HG03025 (cell line): ENCODE results near the gene IL3.

ENCODE experiments used
- ATAC-seq: cut with Tn5 transposase; IDR thresholded peaks from one replicate; pipeline ENCODE4 v1.9.1; 2021; ENCODE audit warnings: mild to moderate bottlenecking, moderate library complexity; ENCODE audit not compliant: unreplicated experiment, low FRiP score

IL3 gene

DNA sequence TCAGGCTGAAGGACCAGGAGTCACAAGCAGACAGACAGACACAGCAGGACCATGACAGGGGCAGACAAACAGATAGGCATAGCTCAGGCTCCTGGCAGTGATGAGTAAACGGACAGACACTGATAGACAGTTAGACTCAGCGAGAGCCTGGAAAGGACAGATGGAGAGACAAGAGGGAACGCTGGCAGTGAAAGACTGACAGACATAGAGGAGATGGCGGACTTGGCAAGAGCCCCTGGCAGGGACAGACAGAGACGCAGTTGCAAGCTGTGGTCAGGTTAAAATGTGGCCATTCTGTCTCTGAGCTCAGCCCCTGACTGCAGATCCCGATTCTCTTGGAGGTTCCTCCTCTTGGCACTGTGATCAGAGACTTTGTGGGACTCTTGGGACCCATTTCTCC, 26.7 kb downstream of the IL3 start:
- no peak for ATAC-seq

DNA sequence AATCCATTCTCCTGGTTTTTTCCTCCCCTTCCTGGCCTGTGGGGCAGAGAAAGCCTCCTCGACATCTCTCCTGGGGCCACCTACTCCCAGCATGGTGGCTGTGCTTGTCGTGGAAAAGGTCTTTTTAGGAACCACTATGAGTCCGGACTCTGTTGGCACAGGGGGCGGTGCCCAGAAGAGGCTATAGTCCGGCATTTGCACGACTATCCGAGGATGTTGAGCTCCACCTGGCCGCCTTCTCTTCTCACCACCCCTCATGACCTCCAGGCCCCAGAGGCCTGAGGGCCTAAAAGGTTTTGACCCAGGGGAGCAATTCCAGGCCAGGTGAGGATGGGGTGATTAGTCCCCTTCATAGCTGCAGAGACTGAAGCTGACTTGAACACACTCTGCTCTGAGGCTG, 27.2 kb downstream of the IL3 start:
- ATAC-seq = no peak

DNA sequence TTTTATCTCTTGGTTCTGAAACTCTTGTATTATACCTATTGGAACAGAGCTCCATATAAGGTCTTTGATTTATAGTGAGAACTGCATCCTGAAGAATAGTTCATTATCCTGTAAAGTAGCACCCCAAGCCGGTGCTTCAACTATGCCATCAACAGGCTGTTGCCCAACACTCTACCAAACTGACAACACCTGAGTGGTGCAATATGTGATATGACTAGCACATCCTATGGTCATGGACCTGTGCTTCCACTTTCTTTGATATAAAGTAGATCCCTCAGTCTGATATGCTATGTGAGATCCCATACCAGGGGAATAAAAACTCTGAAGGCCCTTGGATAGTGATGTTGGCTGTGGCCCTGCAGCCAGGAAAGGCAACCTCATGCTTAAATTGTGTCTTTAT, 28.9 kb downstream of the IL3 start:
- no peak for ATAC-seq

DNA sequence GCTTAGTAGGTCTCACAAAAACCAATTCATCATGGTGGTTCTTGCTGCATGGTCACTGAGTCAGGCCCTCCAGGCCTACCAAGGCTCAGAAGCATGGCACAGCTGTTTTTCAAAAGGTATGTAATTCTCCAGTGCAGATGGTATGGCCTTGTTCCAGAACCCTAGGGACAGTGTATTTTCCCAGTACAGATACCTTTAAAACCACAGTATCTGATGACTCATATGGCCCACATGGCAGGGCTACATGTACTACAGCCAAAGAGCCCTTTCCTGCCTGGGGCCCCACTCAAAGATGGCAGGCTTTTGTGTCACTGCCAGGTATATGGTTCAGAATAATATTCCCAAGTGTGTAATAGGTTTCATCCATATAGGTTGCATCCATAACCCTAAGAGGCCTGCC, 29.7 kb downstream of the IL3 start:
- ATAC-seq = no peak

DNA sequence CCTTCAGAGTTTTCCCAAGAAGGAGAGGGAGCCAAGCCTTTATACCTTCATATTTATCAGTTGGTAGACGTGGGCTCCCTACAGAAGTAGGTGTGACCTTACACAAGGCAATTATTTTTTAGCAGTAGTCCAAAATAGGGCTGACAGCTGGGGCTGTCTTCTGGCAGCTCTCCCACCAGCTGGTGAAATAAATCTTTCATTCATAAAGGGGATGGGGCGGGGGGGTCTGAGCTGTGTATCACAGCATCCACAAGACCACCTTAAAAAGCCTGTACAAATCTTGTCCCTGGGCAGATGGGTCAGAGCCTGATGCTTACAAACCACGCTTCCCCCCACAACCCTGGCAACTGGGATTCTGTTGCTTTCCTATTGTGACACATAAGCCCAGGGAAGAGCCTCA, 32.8 kb downstream of the IL3 start:
- ATAC-seq = no peak

DNA sequence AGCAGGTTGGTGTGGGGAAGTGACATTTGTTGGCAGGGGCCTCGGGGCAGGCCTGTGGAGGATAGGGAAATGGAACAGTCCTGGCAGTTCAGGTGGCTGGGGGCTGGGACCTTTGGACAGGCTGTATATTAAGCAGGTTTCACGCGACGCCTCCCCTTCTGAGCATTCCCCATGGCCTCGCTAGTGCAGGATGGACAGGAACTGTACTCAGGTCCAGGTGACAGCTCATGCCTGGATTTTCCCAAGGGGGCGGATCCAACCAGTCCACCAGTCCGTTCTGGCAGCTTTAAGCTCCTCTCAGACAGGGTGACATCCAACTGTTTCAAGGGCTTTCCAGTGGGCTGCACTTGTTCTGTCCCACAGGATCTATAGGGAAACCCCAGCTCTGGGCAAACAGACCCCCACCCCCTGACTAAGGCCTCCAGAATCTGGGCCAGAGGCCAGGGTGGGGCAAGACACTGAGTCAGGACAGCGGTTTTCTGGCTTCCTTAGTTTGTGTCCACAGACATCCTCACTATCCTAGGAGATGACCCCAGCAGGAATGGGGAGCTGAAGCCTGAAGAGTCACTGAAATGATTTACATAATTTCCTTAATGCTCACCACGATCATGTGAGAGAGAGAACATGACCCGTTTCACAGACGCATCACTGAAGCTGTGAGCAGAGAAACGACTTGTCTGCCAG, 34.1 kb downstream of the IL3 start:
- no peak for ATAC-seq

DNA sequence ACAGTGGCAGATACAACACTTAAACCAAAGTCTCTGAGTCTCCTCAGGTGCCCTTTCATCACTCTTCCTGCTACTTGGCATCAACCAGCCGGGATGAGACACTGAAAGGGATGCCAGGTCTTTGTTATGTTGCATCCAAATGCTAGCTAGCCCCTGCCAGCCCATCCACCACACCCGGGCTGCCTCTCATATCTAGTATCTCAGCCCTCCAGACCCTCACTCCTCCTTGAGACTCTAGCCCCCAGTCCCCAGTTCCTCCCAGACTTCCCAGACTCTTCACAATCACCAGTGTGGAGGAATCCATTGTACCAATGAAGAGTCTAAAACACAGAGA, 34.6 kb downstream of the IL3 start:
- no peak for ATAC-seq

DNA sequence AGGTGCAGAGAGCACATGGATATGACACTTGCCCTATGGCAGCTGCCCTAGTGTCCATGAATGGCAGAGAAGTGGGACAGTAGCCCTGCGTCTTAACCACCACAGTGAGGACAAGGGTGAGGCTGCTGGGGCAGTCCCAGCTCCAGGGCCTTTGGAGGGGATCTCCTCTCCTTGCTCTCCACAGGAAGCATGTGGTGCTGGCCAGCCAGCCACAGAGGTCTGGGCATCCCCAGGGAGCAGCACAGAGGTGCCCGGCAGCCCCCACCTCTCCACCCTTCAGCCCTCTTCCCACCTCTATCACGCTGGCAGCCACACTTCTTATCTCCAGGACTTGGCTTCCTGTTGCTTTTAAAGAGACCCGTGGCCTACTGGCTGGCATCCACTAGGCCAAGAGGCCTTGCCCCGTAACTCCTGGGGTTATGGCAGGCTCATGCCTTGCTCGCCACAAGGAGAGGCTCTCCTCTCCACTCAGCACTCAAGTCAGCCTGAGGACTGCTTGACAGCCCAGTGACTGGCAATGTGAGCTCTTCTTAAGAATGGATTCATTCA, 35.0 kb downstream of the IL3 start:
- no peak for ATAC-seq

DNA sequence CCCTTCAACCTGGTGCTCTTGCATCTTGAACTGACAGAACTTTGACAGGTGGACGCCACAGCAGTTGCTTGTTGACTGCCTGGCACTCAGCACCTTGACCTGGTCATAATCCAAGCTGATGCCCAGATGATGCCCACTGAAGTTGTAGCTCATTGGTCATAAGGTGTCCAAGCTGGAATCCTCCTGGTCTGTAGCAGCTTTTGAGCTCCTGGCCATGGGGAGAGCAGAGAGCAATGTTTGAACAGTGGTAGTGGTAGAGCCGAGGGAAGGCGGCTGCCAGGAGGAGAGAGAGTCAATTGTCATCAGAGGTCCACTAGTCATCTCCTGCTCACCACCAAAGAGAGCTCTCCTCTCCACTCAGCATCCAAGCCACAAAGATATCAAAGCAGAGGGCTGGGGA, 36.4 kb downstream of the IL3 start:
- no peak for ATAC-seq

DNA sequence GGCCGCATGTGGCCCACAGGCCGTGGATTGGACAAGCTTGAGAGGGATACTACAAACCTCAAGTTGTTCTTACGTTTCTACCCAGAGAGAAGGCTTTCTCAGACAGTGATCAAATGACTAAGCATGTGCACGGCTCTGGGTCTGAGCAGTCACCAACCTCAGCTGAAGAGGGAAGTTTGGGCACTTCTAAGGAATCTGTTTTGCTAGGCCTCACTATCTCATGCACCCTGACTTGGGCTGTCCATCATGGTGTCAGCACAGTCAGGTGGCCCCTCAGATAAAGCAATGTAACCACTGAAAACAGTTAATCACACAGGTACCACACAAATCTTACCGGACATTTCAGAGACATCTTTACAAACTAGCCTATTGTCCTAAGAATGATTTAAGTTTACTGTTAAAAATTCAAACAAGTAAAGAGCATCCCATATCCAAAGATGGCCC, 37.7 kb downstream of the IL3 start:
- ATAC-seq = no peak

DNA sequence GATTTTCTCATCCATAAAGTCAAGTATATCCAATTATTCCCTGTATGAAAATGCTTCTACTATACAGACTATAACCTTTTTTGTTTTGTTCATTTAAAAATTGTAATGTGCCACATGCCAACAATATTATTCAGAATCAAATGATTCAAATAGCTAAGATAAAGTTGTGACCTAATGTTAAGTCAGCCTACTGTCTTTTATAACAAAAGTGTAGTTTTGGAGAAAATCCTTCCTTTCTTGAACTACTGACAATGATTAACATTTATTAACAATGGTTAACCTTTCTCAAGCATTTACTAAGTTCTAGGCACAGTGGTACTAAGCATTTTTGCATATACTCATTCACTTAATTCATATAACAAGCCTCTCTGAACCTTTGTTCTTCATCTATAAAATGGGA, 38.2 kb downstream of the IL3 start:
- ATAC-seq = no peak

DNA sequence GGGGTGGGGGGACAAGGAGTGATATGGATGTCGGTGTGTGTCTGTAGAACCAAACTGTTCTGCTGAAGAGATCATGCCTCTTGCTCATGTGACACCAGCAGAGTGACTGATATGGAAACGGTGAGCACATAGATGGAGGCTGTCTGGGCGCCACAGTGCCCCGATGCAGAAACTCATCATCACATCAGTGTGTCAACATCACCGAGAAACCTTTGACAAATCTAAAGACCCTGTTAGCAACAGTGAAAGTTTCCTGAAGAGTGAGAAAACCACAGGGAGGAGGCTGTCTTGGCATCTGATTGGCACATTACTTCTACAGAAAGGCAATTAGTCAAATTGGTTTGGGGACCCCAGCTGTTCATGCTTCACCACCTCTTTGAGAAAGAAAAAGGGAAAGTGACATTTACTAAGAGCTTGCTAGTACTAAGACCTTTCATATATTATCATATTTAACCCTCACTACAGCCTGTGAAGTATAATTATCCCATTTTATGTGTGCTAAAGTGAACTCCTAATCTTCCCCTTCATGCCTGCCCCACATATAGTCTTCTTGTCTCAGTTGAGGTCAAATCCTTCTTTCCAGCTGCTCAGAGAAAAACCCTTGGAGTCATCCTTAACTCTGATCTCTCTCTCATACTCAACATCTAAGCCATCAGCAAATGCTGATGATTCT, 38.8 kb downstream of the IL3 start:
- ATAC-seq = peak; percentile 27

DNA sequence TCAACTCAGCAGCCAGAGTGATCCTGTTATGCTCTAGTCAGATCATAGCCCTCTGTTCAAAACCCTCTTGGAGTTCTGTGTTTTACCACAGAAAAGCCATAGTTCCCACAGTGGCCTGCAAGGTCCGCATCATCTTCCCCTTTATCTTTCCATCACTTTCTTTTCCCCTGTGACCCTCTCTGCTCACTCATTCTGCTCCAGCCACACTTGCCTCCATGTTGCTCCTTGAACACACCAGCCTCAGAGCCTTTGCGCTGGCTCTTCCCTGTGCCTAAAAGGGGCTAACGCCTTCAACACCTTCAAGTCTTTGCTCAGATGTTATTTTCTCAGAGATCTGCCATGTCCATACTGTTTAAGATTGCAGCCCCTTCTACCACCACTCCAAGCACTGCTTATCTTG, 39.5 kb downstream of the IL3 start:
- ATAC-seq = no peak

DNA sequence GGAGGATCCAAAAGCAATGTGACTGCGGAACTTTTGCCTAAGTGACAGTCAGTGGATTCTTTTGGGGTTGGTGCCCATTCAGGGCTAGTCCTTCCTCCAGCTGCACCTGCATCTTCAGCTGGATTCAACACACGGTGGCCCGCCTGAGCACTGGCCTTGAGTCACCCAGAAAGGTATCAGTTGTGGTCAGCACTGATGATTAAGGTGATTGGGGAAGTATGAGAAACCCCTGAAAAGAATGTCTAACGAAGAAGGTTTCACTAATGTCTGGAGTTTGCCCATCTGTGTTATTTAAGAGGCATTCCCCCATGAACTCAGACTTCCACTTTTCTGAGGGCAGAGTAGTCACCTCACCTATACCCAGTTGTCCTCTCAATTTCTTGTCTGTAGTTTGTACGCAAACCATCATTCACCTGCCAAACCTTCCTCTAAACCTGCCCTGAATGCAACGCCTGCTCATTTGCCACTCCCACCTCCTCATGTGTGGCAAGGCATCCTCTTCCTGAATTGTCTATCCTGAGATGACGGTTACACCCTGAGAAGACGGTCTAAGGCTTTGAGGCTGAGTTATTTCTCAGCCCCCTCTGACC, 40.3 kb downstream of the IL3 start:
- ATAC-seq = no peak

DNA sequence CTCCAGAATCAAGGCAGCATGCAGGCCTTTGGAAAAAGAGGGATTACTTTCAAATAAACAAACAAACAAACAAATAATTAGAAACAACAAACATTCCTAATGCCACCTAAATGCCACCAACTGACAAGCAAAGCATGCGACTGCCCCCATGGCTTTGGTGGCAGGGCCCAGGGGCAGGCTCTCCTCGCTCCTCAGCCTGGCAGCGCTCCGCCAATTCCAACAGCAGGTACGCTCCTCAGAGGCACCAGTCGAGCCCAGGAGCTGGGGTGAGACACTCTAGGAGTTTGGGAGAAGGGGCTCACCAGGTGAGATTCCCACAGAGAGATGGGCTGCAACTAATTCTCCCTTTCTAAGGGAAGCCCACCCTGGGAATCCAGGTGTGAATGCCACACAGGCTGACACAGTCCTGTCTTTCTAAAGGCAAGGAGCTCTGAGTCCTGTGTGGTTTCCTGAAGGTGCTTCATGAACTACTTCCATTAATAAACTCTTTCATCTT, 41.0 kb downstream of the IL3 start:
- no peak for ATAC-seq

DNA sequence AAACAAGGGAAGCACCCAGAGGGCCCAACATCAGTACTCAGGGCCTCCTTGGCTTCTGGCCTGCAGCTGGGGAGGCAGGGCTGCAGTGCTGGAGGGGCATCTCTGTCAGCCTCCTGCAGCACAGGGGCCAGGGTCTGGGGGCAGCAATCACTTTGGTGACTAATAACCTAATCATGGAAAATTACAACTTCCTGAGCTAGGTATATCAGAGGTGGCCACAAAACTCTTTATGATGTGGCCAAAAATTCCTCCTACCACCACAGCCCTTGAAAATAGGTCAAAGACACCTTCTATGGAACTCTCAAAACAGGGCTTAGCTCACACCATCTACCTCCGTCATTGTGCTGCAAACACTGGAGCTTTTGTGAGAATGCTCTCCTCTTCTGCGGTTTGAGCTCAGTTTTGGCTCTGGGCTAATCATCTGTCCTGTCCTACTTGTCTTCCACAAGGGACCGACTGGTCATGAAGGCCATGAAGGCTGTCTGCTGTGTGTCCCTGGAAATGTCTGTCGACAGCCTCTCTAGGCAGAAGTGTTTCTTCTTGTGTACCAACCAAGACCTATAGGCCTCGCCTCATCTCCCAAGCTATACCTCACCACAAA, 41.7 kb downstream of the IL3 start:
- no peak for ATAC-seq

DNA sequence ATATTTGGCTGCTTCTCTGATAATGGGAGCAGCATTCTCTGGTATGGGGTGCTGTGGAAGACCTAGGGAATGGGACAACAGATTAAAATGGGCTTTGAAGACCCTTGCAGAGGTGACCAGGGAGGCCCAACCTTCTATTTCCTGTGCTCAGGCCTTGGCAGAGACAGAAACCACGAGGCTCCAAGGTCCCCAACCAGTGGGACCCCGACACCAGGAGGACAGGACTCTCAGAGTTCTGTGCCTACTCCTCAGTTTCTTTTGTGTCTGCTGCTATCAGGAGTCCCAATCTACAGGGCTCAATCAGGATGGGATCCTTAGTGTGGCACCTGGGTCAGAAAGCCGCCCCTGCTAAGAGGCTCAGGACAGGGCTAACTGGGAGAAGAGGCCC, 42.5 kb downstream of the IL3 start:
- no peak for ATAC-seq

DNA sequence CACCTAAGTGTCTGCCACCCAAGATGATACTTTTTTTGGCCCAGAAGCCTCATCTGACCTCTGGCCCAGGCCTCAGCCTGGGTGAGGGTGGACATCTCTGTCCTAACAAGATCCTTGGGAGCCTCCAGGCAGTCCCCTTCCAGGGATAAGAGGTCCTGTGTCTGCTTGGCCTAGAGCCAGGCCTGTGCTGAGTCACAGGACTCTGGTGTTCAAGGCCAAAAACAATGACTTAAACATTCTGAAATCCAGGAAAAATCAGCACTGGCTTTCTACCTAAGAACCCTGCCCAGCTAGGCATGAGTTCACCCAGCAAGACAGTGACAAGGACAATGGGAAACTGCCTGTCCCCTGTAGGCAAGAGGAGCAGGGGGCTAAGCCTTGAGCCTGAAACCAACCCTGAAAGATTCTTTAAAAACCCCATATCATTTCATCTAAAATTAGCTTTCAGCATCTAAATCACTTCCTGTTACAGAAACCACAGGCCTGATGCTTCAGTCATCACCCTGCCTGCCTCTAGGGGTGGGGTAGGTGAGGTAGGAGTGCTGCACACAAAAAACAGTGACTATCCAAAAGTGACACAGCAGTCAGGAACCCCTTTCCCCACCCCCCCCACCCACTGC, 43.0 kb downstream of the IL3 start:
- peak; percentile 75 for ATAC-seq

DNA sequence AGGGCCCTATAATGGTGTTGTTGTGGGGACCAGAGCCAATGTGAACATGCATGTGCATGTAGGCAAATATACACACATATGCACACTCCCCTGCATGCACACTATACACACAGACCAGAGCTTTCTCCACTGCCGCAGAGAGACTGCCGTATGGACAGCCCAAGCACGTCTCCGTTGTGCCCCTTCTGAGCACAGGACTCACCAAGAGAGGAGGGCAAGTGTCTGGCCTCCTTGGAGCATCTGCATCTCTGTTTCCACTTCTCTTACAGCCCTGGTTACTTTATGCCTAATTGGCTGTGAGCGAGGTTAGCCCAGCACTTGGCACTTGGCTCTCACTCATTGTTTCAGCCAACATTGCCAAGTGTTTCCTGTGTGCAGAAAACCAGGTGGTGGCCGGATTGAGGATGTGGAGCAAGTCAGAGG, 43.5 kb downstream of the IL3 start:
- no peak for ATAC-seq

DNA sequence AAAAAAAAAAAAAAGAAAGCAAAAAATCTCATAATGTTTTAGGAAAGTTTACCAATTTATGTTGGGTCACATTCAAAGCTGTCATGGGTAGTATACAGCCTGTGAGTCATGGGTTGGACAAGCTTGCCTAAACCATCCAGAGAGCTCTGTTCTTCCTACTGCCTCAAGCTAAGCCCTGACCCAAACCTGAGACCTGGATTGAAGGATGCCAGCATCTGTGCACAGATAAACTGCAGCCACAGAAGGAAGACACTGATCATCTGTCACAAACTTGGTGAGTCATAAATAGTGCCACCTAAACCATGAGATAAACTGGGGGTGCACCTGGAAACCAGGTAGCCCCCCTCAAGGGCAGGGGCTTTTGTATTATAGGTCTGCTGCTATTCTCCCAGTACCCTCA, 44.1 kb downstream of the IL3 start:
- ATAC-seq = no peak

DNA sequence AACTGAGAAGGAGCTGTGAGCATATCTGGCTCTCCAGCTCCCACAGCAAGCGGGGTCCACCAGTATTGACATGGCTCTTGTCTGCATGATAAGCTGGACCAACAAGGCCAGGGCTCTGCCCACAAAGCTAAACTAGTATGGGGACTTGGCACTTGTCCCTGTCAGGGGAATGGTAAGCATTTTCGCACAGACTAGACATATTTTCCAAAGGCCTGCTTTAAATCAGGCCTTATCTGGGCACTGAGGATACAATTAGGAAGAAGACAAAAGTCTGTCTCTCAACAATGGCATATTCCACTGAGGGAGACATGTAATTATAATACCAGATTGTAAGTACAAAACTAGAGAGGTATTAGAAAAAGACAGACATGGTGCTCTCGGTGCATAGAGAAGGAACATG, 45.2 kb downstream of the IL3 start:
- ATAC-seq = no peak
